ENCODE results near the gene OR5H1.

The OR5H1 gene

GRCh38 chr3:98151241-98151640 lies 20.7 kb downstream of the OR5H1 start:
- TF ChIP-seq, protein P1, sequence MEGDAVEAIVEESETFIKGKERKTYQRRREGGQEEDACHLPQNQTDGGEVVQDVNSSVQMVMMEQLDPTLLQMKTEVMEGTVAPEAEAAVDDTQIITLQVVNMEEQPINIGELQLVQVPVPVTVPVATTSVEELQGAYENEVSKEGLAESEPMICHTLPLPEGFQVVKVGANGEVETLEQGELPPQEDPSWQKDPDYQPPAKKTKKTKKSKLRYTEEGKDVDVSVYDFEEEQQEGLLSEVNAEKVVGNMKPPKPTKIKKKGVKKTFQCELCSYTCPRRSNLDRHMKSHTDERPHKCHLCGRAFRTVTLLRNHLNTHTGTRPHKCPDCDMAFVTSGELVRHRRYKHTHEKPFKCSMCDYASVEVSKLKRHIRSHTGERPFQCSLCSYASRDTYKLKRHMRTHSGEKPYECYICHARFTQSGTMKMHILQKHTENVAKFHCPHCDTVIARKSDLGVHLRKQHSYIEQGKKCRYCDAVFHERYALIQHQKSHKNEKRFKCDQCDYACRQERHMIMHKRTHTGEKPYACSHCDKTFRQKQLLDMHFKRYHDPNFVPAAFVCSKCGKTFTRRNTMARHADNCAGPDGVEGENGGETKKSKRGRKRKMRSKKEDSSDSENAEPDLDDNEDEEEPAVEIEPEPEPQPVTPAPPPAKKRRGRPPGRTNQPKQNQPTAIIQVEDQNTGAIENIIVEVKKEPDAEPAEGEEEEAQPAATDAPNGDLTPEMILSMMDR (IDR thresholded peaks at IDR 0.05; ENCODE audit: control insufficient read depth, extremely low read depth, insufficient read depth): no peak
- no peak overlapping the region for H3K4me3 ChIP-seq (ENCODE audit: low read depth, low read length)
- no peak for DNase-seq (ENCODE audit: low read depth)

DNA sequence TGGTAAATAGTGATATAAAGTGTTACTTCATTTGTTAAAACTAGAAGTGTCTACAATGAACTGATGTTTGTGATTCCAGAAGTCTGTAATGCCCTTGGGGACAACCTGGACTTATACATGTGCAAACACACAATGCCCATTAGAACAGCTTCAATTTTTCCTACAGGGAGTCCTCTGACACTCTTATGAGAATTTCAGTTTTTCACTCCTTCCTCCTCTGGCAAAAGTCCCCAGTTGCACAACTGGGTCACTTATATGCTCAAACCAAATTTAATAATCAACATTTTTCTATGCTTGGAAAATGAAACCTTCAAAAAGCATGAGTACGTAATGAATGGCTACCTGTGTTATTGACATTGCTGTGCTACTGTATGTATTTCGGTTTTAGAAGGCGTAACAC lies 35.9 kb downstream of the OR5H1 start, which contains the start of gene OR5H15:
TSS of gene OR5H15 (plus strand) at position 301 of the 400 bp plus-strand sequence. CDS start 2,004 bp downstream, outside the sequence.
- TF ChIP-seq, protein P1 (IDR thresholded peaks at IDR 0.05; ENCODE audit: control insufficient read depth, extremely low read depth, insufficient read depth): no peak
- no peak within 1 kb of the TSS for H3K4me3 ChIP-seq (ENCODE audit: low read depth, low read length)
- DNase-seq (ENCODE audit: low read depth): no peak

GRCh38 chr3:98171071-98171470 lies 40.5 kb downstream of the OR5H1 start:
- TF ChIP-seq, protein P1 (IDR thresholded peaks at IDR 0.05; ENCODE audit: control insufficient read depth, extremely low read depth, insufficient read depth): no peak
- no peak for DNase-seq (ENCODE audit: low read depth)

DNA sequence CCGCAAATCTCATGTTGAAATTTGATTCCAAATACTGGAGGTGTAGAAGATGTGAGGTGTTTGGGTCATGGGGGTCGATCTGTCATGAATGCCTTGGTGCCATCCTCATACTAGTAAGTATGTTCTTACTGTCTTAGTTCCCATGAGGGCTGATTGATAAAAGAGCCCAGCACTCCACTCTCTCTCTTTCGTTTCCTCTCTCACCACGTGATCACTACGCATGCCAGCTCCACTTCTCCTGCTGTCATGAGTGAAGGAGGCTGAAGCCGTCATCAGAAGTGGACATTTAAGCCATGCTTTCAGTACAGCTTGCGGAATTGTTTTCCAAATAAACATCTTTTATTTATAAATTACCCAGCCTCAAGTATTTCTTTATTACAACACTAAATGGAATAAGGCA lies 42.1 kb downstream of the OR5H1 start:
- peak; percentile 7 for DNase-seq (ENCODE audit: low read depth)
- no peak overlapping the region for H3K4me3 ChIP-seq (ENCODE audit: low read depth, low read length)
- TF ChIP-seq, protein P1 (IDR thresholded peaks at IDR 0.05; ENCODE audit: control insufficient read depth, extremely low read depth, insufficient read depth): no peak

More at GRCh38 chr3:98171071-98171470, 40.5 kb downstream of the OR5H1 start:
- H3K4me3 ChIP-seq (ENCODE audit: low read depth, low read length): no peak overlapping the region

- TF ChIP-seq, protein P1 (IDR thresholded peaks at IDR 0.05; ENCODE audit: control insufficient read depth, extremely low read depth, insufficient read depth): no peak
- no peak overlapping the region for H3K4me3 ChIP-seq (ENCODE audit: low read depth, low read length)
- no peak for DNase-seq (ENCODE audit: low read depth)
These were observed 49.9 kb downstream of the OR5H1 start for GRCh38 chr3:98180319-98180890.

DNA sequence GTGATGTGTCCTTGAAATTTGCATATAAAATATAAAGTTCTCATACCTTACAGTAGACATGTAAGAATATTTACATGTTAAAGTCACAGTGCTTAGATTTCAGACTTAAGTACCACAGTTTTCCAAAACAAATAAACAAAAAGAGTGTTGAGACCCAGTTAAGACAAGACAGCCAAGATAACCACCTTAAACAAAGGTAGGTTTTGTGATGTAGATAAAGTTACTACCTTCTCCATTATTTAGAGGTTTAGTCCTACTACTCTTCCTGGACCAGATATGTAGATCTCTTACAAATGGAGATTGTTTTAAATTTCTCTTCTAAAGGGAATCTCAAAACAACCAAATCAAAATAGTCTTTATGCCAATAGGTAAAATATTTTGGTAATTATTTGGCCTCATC lies 51.7 kb downstream of the OR5H1 start:
- no peak overlapping the region for H3K4me3 ChIP-seq (ENCODE audit: low read depth, low read length)
- no peak for DNase-seq (ENCODE audit: low read depth)
- TF ChIP-seq, protein P1 (IDR thresholded peaks at IDR 0.05; ENCODE audit: control insufficient read depth, extremely low read depth, insufficient read depth): no peak

DNA sequence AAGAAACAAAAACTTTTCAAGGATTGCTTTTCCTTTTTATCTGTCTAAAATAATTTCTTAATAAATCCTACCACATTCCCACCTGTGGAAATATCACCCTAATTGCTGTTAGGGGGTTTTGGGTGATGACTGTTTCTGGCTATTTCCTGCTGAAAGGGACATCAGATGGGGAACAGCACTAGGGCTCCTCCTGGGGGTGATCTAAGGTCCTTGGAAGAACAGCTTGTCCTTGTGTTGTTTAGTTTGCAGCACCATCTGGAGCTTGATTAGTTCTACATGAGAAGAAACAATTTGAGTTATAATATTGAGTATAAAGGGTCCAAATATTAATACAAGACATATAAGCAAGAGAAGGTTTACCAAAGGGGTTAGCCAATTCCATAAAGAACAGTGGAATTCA lies 54.7 kb downstream of the OR5H1 start:
- DNase-seq (ENCODE audit: low read depth): peak; percentile 27
- H3K4me3 ChIP-seq (ENCODE audit: low read depth, low read length): no peak overlapping the region
- TF ChIP-seq, protein P1 (IDR thresholded peaks at IDR 0.05; ENCODE audit: control insufficient read depth, extremely low read depth, insufficient read depth): peak; percentile 80

All from LNCaP clone FGC (cell line).